NCI-H2107 treated with DMSO at 0.1 percent for 48 hours (cell line): ENCODE results near the gene ADAP1.
"Not testable (repeated sequence)": the region's sequence is repeated elsewhere in the genome, so short reads cannot be mapped to it uniquely, and the experiment has no call there.

Experiments
- DNase-seq: peaks from one replicate; lab custom pipeline; 2025; ENCODE audit not compliant: unreplicated experiment; lab: John Stamatoyannopoulos, UW

Gene ADAP1

GRCh38 chr7:883055-884021 is 71.1 kb downstream of the ADAP1 start:
- no peak for DNase-seq

GRCh38 chr7:882336-883035 is 72.0 kb downstream of the ADAP1 start:
- DNase-seq: no peak

- no peak for DNase-seq
Observed at GRCh38 chr7:881441-882234, 72.8 kb downstream of the ADAP1 start.

GRCh38 chr7:880450-880849 is 74.0 kb downstream of the ADAP1 start:
- no peak for DNase-seq

GRCh38 chr7:879706-880105 is 74.8 kb downstream of the ADAP1 start:
- DNase-seq: no peak

- no peak for DNase-seq
Observed at GRCh38 chr7:879093-879492, 75.4 kb downstream of the ADAP1 start.

GRCh38 chr7:877312-878232 is 76.9 kb downstream of the ADAP1 start:
- peak; percentile 35 for DNase-seq

GRCh38 chr7:876972-877311 is 77.5 kb downstream of the ADAP1 start:
- DNase-seq: no peak

- DNase-seq: peak; percentile 82
Observed at GRCh38 chr7:876077-876971, 78.2 kb downstream of the ADAP1 start, which contains the start of gene GET4. Gene GET4 (plus strand): TSS chr7:876554. CDS start chr7:876646, 92 bp downstream.

- DNase-seq: peak; percentile 56
Observed at GRCh38 chr7:875476-876076, 78.9 kb downstream of the ADAP1 start.

GRCh38 chr7:875051-875450 is 79.4 kb downstream of the ADAP1 start:
- peak; percentile 95 for DNase-seq

- DNase-seq: no peak
Observed at GRCh38 chr7:874031-874749, 80.3 kb downstream of the ADAP1 start.

GRCh38 chr7:873367-874002 is 81.0 kb downstream of the ADAP1 start:
- DNase-seq: peak; percentile 62

- not testable (repeated sequence) for DNase-seq
Observed at GRCh38 chr7:872685-873084, 81.8 kb downstream of the ADAP1 start.

GRCh38 chr7:871900-872537 is 82.5 kb downstream of the ADAP1 start:
- no peak for DNase-seq

GRCh38 chr7:869348-869747 is 85.1 kb downstream of the ADAP1 start:
- no peak for DNase-seq

GRCh38 chr7:868189-868486 is 86.3 kb downstream of the ADAP1 start:
- no peak for DNase-seq
